CD8-positive, alpha-beta memory T cell (primary cell): ENCODE results near the gene PKD2L2. TPM values are rescaled to one million over a fixed set of nuclear protein-coding genes. Genes with fewer than 3 reads are reported as not detected.

Experiments
- CTCF ChIA-PET: fragments of 350-600 bp; sonication (Branson Sonifier 250); formaldehyde crosslinking; loops from one replicate; lab custom pipeline; 2021; ENCODE audit warnings: antibody characterized with exemption; lab: Charles Lee
- POLR2A ChIA-PET: fragments of 350-600 bp; sonication (Branson Sonifier 250); formaldehyde crosslinking; loops from one replicate; lab custom pipeline; 2021; ENCODE audit warnings: antibody characterized with exemption; lab: Charles Lee
- DNase-seq, 5 donors: peaks; one replicate each; pipeline versions ENCODE4 v3.0.0 to v3.0.0-alpha.2; 2020 to 2022; ENCODE audit warnings: mixed read lengths in 1 of 5
- H3K27ac ChIP-seq: one replicate; pipeline ENCODE4 v1.7.0; 2013; ENCODE audit warnings: low read depth, mild to moderate bottlenecking, low read length, moderate library complexity
- H3K27me3 ChIP-seq: 2 replicates; pipeline ENCODE4 v1.7.0; 2013; ENCODE audit warnings: low read length, mild to moderate bottlenecking; ENCODE audit not compliant: insufficient read depth, poor library complexity, severe bottlenecking
- H3K36me3 ChIP-seq: 2 replicates; pipeline ENCODE4 v1.7.0; 2013; ENCODE audit warnings: mild to moderate bottlenecking, low read length, moderate library complexity; ENCODE audit not compliant: insufficient read depth
- H3K4me1 ChIP-seq: 2 replicates; pipeline ENCODE4 v1.7.0; 2013; ENCODE audit warnings: mild to moderate bottlenecking, low read length, moderate library complexity; ENCODE audit not compliant: insufficient read depth
- H3K4me3 ChIP-seq: 2 replicates; pipeline ENCODE4 v1.7.0; 2013; ENCODE audit warnings: mild to moderate bottlenecking, low read length
- H3K9me3 ChIP-seq: 2 replicates; pipeline ENCODE4 v1.7.0; 2013; ENCODE audit warnings: mild to moderate bottlenecking, low read length
- H3K27ac Mint-ChIP-seq, 8 donors: one replicate each; pipeline ENCODE4 v1.8.0; 2020 to 2021; ENCODE audit warnings: mixed read lengths in 8 of 8, mild to moderate bottlenecking in 6 of 8, inconsistent platforms in 3 of 8, moderate library complexity in 3 of 8
- H3K27me3 Mint-ChIP-seq, 2 donors: one replicate each; pipeline ENCODE4 v1.8.0; 2020 to 2021; ENCODE audit warnings: mixed read lengths in 2 of 2, mild to moderate bottlenecking in 1 of 2, moderate library complexity in 1 of 2
- H3K36me3 Mint-ChIP-seq, 3 donors: one replicate each; pipeline ENCODE4 v1.8.0; 2020 to 2021; ENCODE audit warnings: mixed read lengths in 3 of 3, inconsistent platforms in 1 of 3, mild to moderate bottlenecking in 1 of 3
- H3K4me1 Mint-ChIP-seq, 3 donors: one replicate each; pipeline ENCODE4 v1.8.0; 2020 to 2021; ENCODE audit warnings: mixed read lengths in 3 of 3, inconsistent platforms in 1 of 3, mild to moderate bottlenecking in 1 of 3
- H3K4me3 Mint-ChIP-seq, 7 donors: one replicate each; pipeline ENCODE4 v1.8.0; 2020 to 2021; ENCODE audit warnings: mixed read lengths in 7 of 7, mild to moderate bottlenecking in 6 of 7, moderate library complexity in 4 of 7, inconsistent platforms in 2 of 7
- H3K9me3 Mint-ChIP-seq, 5 donors: one replicate each; pipeline ENCODE4 v1.8.0; 2020 to 2022; ENCODE audit warnings: mixed read lengths in 5 of 5, mild to moderate bottlenecking in 3 of 5, moderate library complexity in 2 of 5, inconsistent platforms in 1 of 5
- polyA plus RNA-seq: library from polyadenylated mRNA; unstranded; fragments of 300-500 nt; fragmentation: Illumina TruSeq; gene quantifications from one replicate; pipeline ENCODE4 v1.2.3, GENCODE V29; 2021
- total RNA-seq, 2 experiments: library from RNA; stranded (reverse); gene quantifications; one replicate each; pipeline ENCODE4 v1.2.3, GENCODE V29; 2021

PKD2L2 gene
- total and polyA plus RNA-seq, 3 experiments from 2014 or later = 0.41 TPM; not detected in 2

- H3K4me3 ChIP-seq = no peak overlapping the region
- H3K9me3 Mint-ChIP-seq = no peaks in the 10 kb centered on the region
- H3K4me3 Mint-ChIP-seq = no peak overlapping the region
- no peaks in the 10 kb centered on the region for H3K27me3 ChIP-seq
- no peaks in the 10 kb centered on the region for H3K9me3 ChIP-seq
- peaks cover 15 to 28% (median 27%) of the 10 kb centered on the region in 3 donors for H3K4me1 Mint-ChIP-seq
- H3K36me3 ChIP-seq = no peaks in the 10 kb centered on the region
- H3K36me3 Mint-ChIP-seq = peaks cover 0 to 4% (median 0%) of the 10 kb centered on the region in 3 donors
- H3K4me1 ChIP-seq = peaks cover 8% of the 10 kb centered on the region
- H3K27ac ChIP-seq = no peak overlapping the region
- no peak for DNase-seq
- H3K27ac Mint-ChIP-seq = peak overlapping the region in 1 of 8 donors; percentile 40
- CTCF ChIA-PET = no interaction called here
- peaks cover 0 to 5% of the 10 kb centered on the region in 2 donors for H3K27me3 Mint-ChIP-seq
- POLR2A ChIA-PET = no interaction called here
These were observed 2.6 kb downstream of the PKD2L2 start for GRCh38 chr5:137891849-137892248.

- Mint-ChIP-seq H3K27ac (no peak overlapping the region), H3K9me3 (no peaks in the 10 kb centered on the region), H3K4me1 (peaks cover 2 to 3% (median 3%) of the 10 kb centered on the region in 3 donors), H3K4me3 (no peak overlapping the region), H3K36me3 (no peaks in the 10 kb centered on the region), H3K27me3 (peaks cover 0 to 4% of the 10 kb centered on the region in 2 donors)
- POLR2A ChIA-PET = no interaction called here
- H3K4me3 ChIP-seq = no peak overlapping the region
- no peak overlapping the region for H3K27ac ChIP-seq
- no peaks in the 10 kb centered on the region for H3K9me3 ChIP-seq
- no peaks in the 10 kb centered on the region for H3K36me3 ChIP-seq
- no peak for DNase-seq
- no peaks in the 10 kb centered on the region for H3K4me1 ChIP-seq
- CTCF ChIA-PET = no interaction called here
- H3K27me3 ChIP-seq = no peaks in the 10 kb centered on the region
These were observed 5.3 kb downstream of the PKD2L2 start for GRCh38 chr5:137894586-137894985.

GRCh38 chr5:137896560-137896959 lies 7.3 kb downstream of the PKD2L2 start:
- no peak overlapping the region for H3K27ac Mint-ChIP-seq
- Histone ChIP-seq H3K4me3 (no peak overlapping the region), H3K4me1 (no peaks in the 10 kb centered on the region), H3K27me3 (no peaks in the 10 kb centered on the region), H3K36me3 (no peaks in the 10 kb centered on the region), H3K27ac (no peak overlapping the region), H3K9me3 (no peaks in the 10 kb centered on the region)
- H3K27me3 Mint-ChIP-seq = peaks cover 1 to 4% of the 10 kb centered on the region in 2 donors
- H3K4me3 Mint-ChIP-seq = no peak overlapping the region
- DNase-seq = no peak
- POLR2A ChIA-PET = no interaction called here
- no peaks in the 10 kb centered on the region for H3K36me3 Mint-ChIP-seq
- no peaks in the 10 kb centered on the region for H3K4me1 Mint-ChIP-seq
- CTCF ChIA-PET = no interaction called here
- H3K9me3 Mint-ChIP-seq = no peaks in the 10 kb centered on the region

- Mint-ChIP-seq H3K4me3 (no peak overlapping the region), H3K27ac (no peak overlapping the region), H3K36me3 (no peaks in the 10 kb centered on the region), H3K4me1 (no peaks in the 10 kb centered on the region), H3K9me3 (no peaks in the 10 kb centered on the region), H3K27me3 (peaks cover 5 to 7% of the 10 kb centered on the region in 2 donors)
- H3K4me1 ChIP-seq = no peaks in the 10 kb centered on the region
- no peaks in the 10 kb centered on the region for H3K36me3 ChIP-seq
- no peak for DNase-seq
- H3K27ac ChIP-seq = no peak overlapping the region
- H3K4me3 ChIP-seq = no peak overlapping the region
- no peaks in the 10 kb centered on the region for H3K27me3 ChIP-seq
- ChIA-PET CTCF (no interaction called here), POLR2A (no interaction called here)
- no peaks in the 10 kb centered on the region for H3K9me3 ChIP-seq
These were observed 10.2 kb downstream of the PKD2L2 start for GRCh38 chr5:137899493-137899892.

GRCh38 chr5:137901011-137901817 lies 12.0 kb downstream of the PKD2L2 start:
- Histone ChIP-seq H3K36me3 (no peaks in the 10 kb centered on the region), H3K27ac (no peak overlapping the region), H3K9me3 (no peaks in the 10 kb centered on the region), H3K4me1 (no peaks in the 10 kb centered on the region), H3K4me3 (no peak overlapping the region), H3K27me3 (no peaks in the 10 kb centered on the region)
- Mint-ChIP-seq H3K27me3 (peaks cover 5 to 7% of the 10 kb centered on the region in 2 donors), H3K27ac (no peak overlapping the region), H3K4me3 (no peak overlapping the region), H3K4me1 (no peaks in the 10 kb centered on the region), H3K36me3 (no peaks in the 10 kb centered on the region), H3K9me3 (no peaks in the 10 kb centered on the region)
- ChIA-PET CTCF (no interaction called here), POLR2A (no interaction called here)
- DNase-seq = no peak

- CTCF ChIA-PET = no interaction called here
- no peaks in the 10 kb centered on the region for H3K4me1 ChIP-seq
- H3K27me3 ChIP-seq = no peaks in the 10 kb centered on the region
These were observed 13.3 kb downstream of the PKD2L2 start for GRCh38 chr5:137902408-137903133.

GRCh38 chr5:137914758-137915157 lies 25.5 kb downstream of the PKD2L2 start:
- Mint-ChIP-seq H3K4me3 (no peak overlapping the region), H3K27me3 (peaks cover 5 to 24% of the 10 kb centered on the region in 2 donors), H3K4me1 (no peaks in the 10 kb centered on the region), H3K36me3 (peaks cover 0 to 9% (median 0%) of the 10 kb centered on the region in 3 donors), H3K27ac (no peak overlapping the region), H3K9me3 (peaks cover 12 to 32% (median 26%) of the 10 kb centered on the region in 5 donors)
- Histone ChIP-seq H3K27me3 (no peaks in the 10 kb centered on the region), H3K27ac (no peak overlapping the region), H3K9me3 (no peaks in the 10 kb centered on the region), H3K4me1 (no peaks in the 10 kb centered on the region), H3K36me3 (no peaks in the 10 kb centered on the region), H3K4me3 (no peak overlapping the region)
- CTCF ChIA-PET = no interaction called here
- DNase-seq = no peak
- POLR2A ChIA-PET = no interaction called here

More at GRCh38 chr5:137902408-137903133, 13.3 kb downstream of the PKD2L2 start:
- no peaks in the 10 kb centered on the region for H3K36me3 Mint-ChIP-seq
- no peak for DNase-seq
- no peaks in the 10 kb centered on the region for H3K9me3 Mint-ChIP-seq
- POLR2A ChIA-PET = no interaction called here
- H3K36me3 ChIP-seq = no peaks in the 10 kb centered on the region
- no peaks in the 10 kb centered on the region for H3K4me1 Mint-ChIP-seq
- H3K27ac Mint-ChIP-seq = no peak overlapping the region
- peaks cover 5 to 7% of the 10 kb centered on the region in 2 donors for H3K27me3 Mint-ChIP-seq
- H3K27ac ChIP-seq = no peak overlapping the region
- H3K9me3 ChIP-seq = no peaks in the 10 kb centered on the region
- no peak overlapping the region for H3K4me3 ChIP-seq
- H3K4me3 Mint-ChIP-seq = no peak overlapping the region

- H3K27me3 Mint-ChIP-seq = peaks cover 5 to 8% of the 10 kb centered on the region in 2 donors
- H3K36me3 Mint-ChIP-seq = peaks cover 0 to 9% (median 0%) of the 10 kb centered on the region in 3 donors
- H3K9me3 Mint-ChIP-seq = peaks cover 12 to 28% (median 26%) of the 10 kb centered on the region in 5 donors
- no peaks in the 10 kb centered on the region for H3K27me3 ChIP-seq
- no peaks in the 10 kb centered on the region for H3K4me1 Mint-ChIP-seq
- H3K27ac Mint-ChIP-seq = no peak overlapping the region
- no peak overlapping the region for H3K27ac ChIP-seq
- no peak overlapping the region for H3K4me3 Mint-ChIP-seq
- H3K4me1 ChIP-seq = no peaks in the 10 kb centered on the region
- no peaks in the 10 kb centered on the region for H3K9me3 ChIP-seq
- H3K36me3 ChIP-seq = no peaks in the 10 kb centered on the region
- POLR2A ChIA-PET = no interaction called here
- CTCF ChIA-PET = interaction anchor here (0.6 kb wide), 1 partner anchor 43 kb away, joined by 3 read pairs; no protein-coding TSS in a partner anchor
- no peak overlapping the region for H3K4me3 ChIP-seq
- no peak for DNase-seq
These were observed 27.7 kb downstream of the PKD2L2 start for GRCh38 chr5:137916923-137917322.
